GM21381 (cell line): ENCODE data around the gene GSS.

Source experiments
- ATAC-seq: cut with Tn5 transposase; IDR thresholded peaks from one replicate; pipeline ENCODE4 v1.9.1; 2021; ENCODE audit warnings: mild to moderate bottlenecking, moderate library complexity; ENCODE audit not compliant: unreplicated experiment

Gene GSS

GRCh38 chr20:34979366-34980153, 24.0 kb upstream of the GSS start:
- no peak for ATAC-seq

GRCh38 chr20:34978092-34978744, 22.6 kb upstream of the GSS start:
- ATAC-seq: no peak

- ATAC-seq: no peak
Measured at GRCh38 chr20:34977365-34978091, 21.9 kb upstream of the GSS start.

GRCh38 chr20:34976286-34976685, 20.7 kb upstream of the GSS start:
- no peak for ATAC-seq

- no peak for ATAC-seq
Measured at GRCh38 chr20:34974246-34974645, 18.6 kb upstream of the GSS start.

GRCh38 chr20:34971561-34972235, 16.1 kb upstream of the GSS start:
- ATAC-seq: no peak

- ATAC-seq: no peak
Measured at GRCh38 chr20:34970846-34971560, 15.4 kb upstream of the GSS start.

- ATAC-seq: no peak
Measured at GRCh38 chr20:34970193-34970840, 14.7 kb upstream of the GSS start.

- no peak for ATAC-seq
Measured at GRCh38 chr20:34968042-34968775, 12.6 kb upstream of the GSS start.

GRCh38 chr20:34967421-34967820, 11.8 kb upstream of the GSS start:
- no peak for ATAC-seq

GRCh38 chr20:34965051-34965450, 9.4 kb upstream of the GSS start:
- no peak for ATAC-seq

GRCh38 chr20:34964486-34964885, 8.9 kb upstream of the GSS start:
- no peak for ATAC-seq

- no peak for ATAC-seq
Measured at GRCh38 chr20:34956751-34957472, 1.3 kb upstream of the GSS start.

GRCh38 chr20:34956041-34956458, 444 bp upstream of the GSS start:
- no peak for ATAC-seq

- no peak for ATAC-seq
Measured at GRCh38 chr20:34954904-34955230, 739 bp downstream of the GSS start.

GRCh38 chr20:34953960-34954359, 1.6 kb downstream of the GSS start:
- ATAC-seq: no peak

GRCh38 chr20:34952671-34953070, 2.9 kb downstream of the GSS start:
- ATAC-seq: no peak

GRCh38 chr20:34951652-34952051, 4.0 kb downstream of the GSS start:
- ATAC-seq: no peak

- ATAC-seq: no peak
Measured at GRCh38 chr20:34951252-34951651, 4.4 kb downstream of the GSS start.
